HG03378 (cell line): ENCODE measurements around the gene TTC34.
"Not testable (repeated sequence)": the region's sequence is repeated elsewhere in the genome, so short reads cannot be mapped to it uniquely, and the experiment has no call there.

Source experiments
- ATAC-seq: cut with Tn5 transposase; IDR thresholded peaks from one replicate; pipeline ENCODE4 v1.9.1; 2021; ENCODE audit warnings: mild to moderate bottlenecking, moderate library complexity; ENCODE audit not compliant: unreplicated experiment

TTC34 gene

GRCh38 chr1:2778220-2778592 is 23.3 kb downstream of the TTC34 start:
- ATAC-seq, result no peak

DNA sequence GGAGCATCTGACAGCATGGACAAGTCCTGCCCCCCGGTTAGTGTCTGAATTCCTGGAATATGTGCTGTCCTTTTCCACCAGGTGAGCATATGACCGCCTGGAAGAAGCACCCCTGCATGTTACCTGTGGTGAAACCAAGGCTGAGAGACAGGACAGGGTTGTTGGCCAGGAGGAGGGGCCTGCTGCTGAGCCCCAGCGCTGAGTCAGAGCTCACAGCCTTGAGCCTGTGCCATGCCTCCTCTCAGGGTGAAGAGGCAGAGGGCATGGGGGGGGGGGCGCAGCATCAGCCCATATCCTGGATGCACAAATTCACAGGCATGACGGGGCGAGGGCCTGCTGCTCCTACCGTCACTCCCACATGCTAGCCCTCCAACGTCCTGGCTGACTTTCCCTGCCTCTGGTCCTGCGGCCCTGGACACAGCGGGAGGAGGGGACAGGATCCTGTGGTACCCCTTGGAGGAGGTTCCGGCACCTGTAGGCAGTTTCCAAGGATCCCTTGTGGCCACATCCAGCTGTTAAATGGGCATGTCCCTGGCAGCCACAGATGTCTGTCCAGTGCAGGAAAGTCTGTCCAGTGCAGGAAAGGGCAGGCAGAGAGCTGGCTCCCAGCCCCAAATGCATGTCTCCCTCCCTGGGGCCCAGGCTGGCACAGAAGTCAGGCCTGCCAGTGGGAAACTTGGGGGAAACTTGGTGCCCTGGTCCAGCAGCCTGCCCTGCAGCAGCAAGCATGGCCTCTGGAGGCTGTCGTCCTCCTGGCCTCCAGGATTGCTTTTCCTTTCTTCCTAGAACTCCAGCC is 23.9 kb downstream of the TTC34 start:
- no peak for ATAC-seq

DNA sequence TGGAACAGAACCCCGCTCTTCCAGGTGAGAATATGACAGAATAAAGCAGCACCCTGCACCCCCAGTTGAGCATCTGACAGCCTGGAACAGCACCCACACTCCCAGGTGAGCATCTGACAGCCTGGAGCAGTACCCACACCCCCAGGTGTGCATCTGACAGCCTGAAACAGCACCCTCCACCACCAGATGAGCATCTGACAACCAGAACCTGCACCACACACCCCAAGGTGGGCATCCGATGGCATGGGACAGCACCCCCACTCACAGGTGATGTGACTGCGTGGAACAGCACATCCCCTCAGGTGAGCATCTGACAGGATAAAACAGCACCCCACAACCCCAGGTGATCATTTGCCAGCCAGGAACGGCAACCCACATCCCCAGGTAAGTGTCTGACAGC is 26.2 kb downstream of the TTC34 start:
- ATAC-seq, result not testable (repeated sequence)

GRCh38 chr1:2768052-2768451 is 33.4 kb downstream of the TTC34 start:
- ATAC-seq, result not testable (repeated sequence)

DNA sequence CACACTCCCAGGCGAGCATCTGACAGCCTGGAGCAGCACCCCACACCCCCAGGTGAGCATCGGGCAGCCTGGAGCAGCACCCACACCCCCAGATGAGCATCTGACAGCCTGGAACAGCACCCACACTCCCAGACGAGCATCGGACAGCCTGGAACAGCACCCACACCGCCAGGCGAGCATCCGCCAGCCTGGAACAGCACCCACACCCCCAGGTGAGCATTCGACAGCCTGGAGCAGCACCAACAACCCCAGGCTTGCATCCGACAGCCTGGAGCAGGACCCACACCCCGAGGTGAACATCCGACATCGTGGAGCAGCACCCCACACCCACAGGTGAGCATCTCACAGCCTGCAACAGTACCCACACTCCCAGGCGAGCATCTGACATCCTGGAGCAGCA is 42.1 kb downstream of the TTC34 start:
- not testable (repeated sequence) for ATAC-seq

DNA sequence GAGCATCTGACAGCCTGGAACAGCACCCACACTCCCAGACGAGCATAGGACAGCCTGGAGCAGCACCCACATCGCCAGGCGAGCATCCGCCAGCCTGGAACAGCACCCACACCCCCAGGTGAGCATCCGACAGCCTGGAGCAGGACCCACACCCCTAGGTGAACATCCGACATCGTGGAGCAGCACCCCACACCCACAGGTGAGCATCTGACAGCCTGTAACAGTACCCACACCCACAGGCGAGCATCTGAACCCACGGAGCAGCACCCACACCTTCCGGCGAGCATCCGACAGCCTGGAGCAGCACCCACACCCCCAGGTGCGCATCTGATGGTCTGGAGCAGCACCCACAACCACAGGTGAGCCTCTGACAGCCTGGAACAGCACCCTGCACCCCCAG is 44.0 kb downstream of the TTC34 start:
- not testable (repeated sequence) for ATAC-seq

DNA sequence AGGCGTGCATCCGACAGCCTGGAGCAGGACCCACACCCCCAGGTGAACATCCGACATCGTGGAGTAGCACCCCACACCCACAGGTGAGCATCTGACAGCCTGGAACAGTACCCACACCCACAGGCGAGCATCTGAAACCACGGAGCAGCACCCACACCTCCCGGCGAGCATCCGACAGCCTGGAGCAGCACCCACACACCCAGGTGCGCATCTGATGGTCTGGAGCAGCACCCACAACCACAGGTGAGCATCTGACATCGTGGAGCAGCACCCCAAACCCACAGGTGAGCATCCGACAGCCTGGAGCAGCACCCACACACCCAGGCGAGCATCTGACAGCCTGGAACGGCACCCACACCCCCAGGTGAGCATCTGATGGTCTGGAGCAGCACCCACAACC is 46.1 kb downstream of the TTC34 start:
- ATAC-seq, result not testable (repeated sequence)

DNA sequence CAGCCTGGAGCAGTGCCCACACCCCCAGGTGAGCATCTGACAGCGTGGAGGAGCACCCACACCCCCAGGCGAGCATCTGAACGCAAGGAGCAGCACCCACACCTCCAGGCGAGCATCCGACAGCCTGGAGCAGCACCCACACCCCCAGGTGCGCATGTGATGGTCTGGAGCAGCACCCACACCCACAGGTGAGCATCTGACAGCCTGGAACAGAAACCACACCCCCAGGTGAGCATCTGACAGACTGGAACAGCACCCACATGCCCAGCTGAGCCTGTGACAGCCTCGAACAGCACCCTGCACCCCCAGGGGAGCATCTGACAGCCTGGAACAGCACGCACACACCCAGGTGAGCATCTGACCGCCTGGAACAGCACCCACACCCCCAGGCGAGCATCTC is 46.9 kb downstream of the TTC34 start:
- ATAC-seq, result not testable (repeated sequence)

GRCh38 chr1:2752503-2752902 is 49.0 kb downstream of the TTC34 start:
- not testable (repeated sequence) for ATAC-seq

- not testable (repeated sequence) for ATAC-seq
Observed at GRCh38 chr1:2751866-2752265, 49.6 kb downstream of the TTC34 start.

DNA sequence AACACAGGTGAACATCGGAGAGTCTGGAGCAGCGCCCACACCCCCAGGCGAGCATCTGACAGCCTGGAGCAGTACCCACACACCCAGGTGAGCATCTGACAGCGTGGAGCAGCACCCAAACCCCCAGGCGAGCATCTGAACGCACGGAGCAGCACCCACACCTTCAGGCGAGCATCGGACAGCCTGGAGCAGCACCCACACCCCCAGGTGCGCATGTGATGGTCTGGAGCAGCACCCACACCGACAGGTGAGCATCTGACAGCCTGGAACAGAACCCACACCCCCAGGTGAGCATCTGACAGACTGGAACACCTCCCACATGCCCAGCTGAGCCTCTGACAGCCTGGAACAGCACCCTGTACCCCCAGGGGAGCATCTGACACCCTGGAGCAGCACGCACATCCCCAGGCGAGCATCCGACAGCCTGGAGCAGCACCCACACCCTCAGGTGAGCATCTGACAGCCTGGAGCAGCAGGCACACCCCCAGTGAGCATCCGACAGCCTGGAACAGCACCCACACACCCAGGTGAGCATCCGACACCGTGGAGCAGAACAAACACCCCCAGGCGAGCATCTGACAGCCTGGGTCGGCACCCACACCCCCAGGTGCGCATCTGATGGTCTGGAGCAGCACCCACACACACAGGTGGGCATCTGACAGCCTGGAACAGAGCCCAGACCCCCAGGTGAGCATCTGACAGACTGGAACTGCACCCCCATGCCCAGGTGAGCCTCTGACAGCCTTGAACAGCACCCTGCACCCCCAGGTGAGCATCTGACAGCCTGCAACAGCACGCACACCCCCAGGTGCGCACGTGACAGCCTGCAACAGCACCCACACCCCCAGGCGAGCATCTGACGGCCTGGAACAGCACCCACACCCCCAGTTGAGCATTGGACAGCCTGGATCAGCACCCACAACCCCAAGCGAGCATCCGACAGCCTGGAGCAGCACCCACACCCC is 50.4 kb downstream of the TTC34 start:
- ATAC-seq, result not testable (repeated sequence)

DNA sequence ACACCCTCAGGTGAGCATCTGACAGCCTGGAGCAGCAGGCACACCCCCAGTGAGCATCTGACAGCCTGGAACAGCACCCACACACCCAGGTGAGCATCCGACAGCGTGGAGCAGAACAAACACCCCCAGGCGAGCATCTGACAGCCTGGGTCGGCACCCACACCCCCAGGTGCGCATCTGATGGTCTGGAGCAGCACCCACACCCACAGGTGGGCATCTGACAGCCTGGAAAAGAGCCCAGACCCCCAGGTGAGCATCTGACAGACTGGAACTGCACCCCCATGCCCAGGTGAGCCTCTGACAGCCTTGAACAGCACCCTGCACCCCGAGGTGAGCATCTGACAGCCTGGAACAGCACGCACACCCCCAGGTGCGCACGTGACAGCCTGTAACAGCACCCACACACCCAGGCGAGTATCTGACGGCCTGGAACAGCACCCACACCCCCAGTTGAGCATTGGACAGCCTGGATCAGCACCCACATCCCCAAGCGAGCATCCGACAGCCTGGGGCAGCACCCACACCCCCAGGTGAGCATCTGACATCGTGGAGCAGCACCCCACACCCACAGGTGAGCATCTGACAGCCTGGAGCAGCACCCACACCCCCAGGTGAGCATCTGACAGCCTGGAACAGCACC is 51.3 kb downstream of the TTC34 start:
- ATAC-seq, result not testable (repeated sequence)

DNA sequence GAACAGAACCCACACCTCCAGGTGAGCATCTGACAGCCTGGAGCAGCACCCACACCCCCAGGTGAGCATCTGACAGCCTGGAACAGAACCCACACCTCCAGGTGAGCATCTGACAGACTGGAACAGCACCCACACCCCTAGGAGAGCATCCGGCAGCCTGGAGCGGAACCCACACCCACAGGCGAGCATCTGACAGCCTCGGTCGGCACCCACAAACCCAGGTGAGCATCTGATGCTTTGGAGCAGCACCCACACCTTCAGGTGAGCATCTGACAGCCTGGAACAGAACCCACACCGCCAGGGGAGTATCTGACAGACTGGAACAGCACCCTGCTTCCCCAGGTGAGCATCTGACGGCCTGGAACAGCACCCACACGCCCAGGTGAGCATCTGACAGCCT is 52.9 kb downstream of the TTC34 start:
- not testable (repeated sequence) for ATAC-seq

GRCh38 chr1:2694796-2695195 is 106.7 kb downstream of the TTC34 start:
- ATAC-seq, result not testable (repeated sequence)

GRCh38 chr1:2690180-2690579 is 111.3 kb downstream of the TTC34 start:
- not testable (repeated sequence) for ATAC-seq

- ATAC-seq, result not testable (repeated sequence)
Observed at GRCh38 chr1:2688336-2688665, 113.2 kb downstream of the TTC34 start.

- not testable (repeated sequence) for ATAC-seq
Observed at GRCh38 chr1:2687638-2688335, 113.7 kb downstream of the TTC34 start.

DNA sequence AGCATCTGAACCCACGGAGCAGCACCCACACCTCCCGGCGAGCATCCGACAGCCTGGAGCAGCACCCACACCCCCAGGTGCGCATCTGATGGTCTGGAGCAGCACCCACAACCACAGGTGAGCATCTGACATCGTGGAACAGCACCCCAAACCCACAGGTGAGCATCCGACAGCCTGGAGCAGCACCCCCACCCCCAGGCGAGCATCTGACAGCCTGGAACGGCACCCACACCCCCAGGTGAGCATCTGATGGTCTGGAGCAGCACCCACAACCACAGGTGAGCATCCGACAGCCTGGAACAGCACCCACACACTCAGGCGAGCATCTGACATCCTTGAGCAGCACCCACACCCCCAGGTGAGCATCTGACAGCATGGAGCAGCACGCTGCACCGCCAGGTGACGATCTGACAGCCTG is 114.3 kb downstream of the TTC34 start:
- not testable (repeated sequence) for ATAC-seq

- not testable (repeated sequence) for ATAC-seq
Observed at GRCh38 chr1:2686091-2686863, 115.2 kb downstream of the TTC34 start.

DNA sequence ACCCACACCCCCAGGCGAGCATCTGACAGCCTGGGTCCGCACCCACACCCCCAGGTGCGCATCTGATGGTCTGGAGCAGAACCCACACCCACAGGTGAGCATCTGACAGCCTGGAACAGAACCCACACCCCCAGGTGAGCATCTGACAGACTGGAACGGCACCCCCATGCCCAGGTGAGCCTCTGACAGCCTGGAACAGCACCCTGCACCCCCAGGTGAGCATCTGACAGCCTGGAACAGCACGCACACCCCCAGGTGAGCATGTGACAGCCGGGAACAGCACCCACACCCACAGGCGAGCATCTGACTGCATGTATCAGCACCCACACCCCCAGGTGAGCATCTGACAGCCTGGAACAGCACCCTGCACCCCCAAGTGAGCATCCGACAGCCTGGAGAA is 115.8 kb downstream of the TTC34 start:
- ATAC-seq, result not testable (repeated sequence)
